Measurements from ENCODE around the gene ACSL5. TPM values are rescaled to one million over a fixed set of nuclear protein-coding genes. Genes with fewer than 3 reads are reported as not detected.
"Not testable (repeated sequence)": the region's sequence is repeated elsewhere in the genome, so short reads cannot be mapped to it uniquely, and the experiment has no call there.

ACSL5 gene
- total and polyA plus RNA-seq, 3 donors from 2014 or later, result 10.1 to 20.1 (median 11.4) TPM

DNA sequence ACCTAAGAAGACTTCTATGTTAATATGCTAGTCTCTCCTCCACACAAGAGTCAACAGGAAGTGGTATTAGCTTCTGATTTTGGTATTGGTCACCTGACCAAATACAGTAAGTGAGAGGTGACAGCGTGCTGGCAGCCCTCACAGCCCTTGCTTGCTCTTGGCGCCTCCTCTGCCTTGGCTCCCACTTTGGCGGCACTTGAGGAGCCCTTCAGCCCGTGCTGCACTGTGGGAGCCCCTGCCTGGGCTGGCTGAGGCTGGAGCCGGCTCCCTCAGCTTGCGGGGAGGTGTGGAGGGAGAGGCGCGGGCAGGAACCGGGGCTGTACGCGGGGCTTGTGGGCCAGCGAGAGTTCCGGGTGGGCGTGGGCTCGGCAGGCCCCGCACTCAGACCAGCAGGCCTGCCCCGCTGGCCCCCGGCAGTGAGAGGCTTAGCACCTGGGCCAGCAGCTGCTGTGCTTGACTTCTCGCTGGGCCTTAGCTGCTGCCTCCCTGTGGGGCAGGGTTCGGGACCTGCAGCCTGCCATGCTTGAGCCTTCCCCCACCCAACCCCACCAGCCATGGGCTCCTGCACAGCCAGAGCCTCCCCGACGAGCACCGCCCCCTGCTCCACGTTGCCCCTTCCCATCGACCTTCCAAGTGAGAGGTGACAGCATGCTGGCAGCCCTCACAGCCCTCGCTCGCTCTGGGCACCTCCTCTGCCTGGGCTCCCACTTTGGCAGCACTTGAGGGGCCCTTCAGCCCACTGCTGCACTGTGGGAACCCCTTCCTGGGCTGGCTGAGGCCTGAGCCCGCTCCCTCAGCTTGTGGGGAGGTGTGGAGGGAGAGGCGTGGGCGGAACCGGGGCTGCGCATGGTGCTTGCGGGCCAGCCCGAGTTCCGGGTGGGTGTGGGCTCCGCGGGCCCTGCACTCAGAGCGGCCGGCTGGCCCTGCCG lies 4.2 kb upstream of the ACSL5 start:
- no peaks in the 10 kb centered on the region for H3K4me1 ChIP-seq
- H3K4me3 ChIP-seq, result peak overlapping the region in 1 of 2 donors; percentile 27
- H3K36me3 ChIP-seq (ENCODE audit: low read depth, missing control alignments), result no peaks in the 10 kb centered on the region
- TF ChIP-seq POLR2A (IDR thresholded peaks at IDR 0.05), result no peak
- TF ChIP-seq, protein P1, sequence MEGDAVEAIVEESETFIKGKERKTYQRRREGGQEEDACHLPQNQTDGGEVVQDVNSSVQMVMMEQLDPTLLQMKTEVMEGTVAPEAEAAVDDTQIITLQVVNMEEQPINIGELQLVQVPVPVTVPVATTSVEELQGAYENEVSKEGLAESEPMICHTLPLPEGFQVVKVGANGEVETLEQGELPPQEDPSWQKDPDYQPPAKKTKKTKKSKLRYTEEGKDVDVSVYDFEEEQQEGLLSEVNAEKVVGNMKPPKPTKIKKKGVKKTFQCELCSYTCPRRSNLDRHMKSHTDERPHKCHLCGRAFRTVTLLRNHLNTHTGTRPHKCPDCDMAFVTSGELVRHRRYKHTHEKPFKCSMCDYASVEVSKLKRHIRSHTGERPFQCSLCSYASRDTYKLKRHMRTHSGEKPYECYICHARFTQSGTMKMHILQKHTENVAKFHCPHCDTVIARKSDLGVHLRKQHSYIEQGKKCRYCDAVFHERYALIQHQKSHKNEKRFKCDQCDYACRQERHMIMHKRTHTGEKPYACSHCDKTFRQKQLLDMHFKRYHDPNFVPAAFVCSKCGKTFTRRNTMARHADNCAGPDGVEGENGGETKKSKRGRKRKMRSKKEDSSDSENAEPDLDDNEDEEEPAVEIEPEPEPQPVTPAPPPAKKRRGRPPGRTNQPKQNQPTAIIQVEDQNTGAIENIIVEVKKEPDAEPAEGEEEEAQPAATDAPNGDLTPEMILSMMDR (IDR thresholded peaks at IDR 0.05), result no peak
- intact Hi-C loops (cut with DNase I; ENCODE audit: low total_unique reads), result no loop called here
- no peak overlapping the region for H3K27ac ChIP-seq
- H3K9me3 ChIP-seq, result no peaks in the 10 kb centered on the region
- H3K27me3 ChIP-seq, result no peaks in the 10 kb centered on the region
- 71 to 79% methylated on average over 6 to 34 of the region's 40 CpGs for WGBS, 2 donors
- no peak for DNase-seq

DNA sequence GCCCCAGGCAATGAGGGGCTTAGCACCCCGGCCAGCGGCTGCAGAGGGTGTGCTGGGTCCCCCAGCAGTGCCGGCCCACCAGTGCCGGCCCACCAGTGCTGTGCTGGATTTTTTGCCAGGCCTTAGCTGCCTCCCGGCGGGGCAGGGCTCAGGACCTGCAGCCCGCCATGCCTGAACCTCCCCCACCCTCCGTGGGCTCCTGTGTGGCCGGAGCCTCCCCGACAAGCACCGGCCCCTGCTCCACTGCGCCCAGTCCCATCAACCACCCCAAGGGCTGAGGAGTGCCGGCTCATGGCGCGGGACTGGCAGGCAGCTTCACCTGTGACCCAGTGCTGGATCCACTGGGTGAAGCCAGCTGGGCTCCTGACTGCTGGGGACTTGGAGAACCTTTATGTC lies 3.5 kb upstream of the ACSL5 start:
- Histone ChIP-seq H3K27me3 (no peaks in the 10 kb centered on the region), H3K27ac (no peak overlapping the region), H3K4me3 (peak overlapping the region in 1 of 2 donors; percentile 27), H3K9me3 (no peaks in the 10 kb centered on the region), H3K36me3 (ENCODE audit: low read depth, missing control alignments) (no peaks in the 10 kb centered on the region), H3K4me1 (no peaks in the 10 kb centered on the region)
- intact Hi-C loops (cut with DNase I; ENCODE audit: low total_unique reads), result no loop called here
- no peak for TF ChIP-seq POLR2A (IDR thresholded peaks at IDR 0.05)
- TF ChIP-seq, protein P1 (IDR thresholded peaks at IDR 0.05), result no peak
- WGBS, 2 donors, result 78% methylated on average over 9 of the region's 15 CpGs; no CpG with 5 or more reads in 1 of the 2 donors
- DNase-seq, result no peak

DNA sequence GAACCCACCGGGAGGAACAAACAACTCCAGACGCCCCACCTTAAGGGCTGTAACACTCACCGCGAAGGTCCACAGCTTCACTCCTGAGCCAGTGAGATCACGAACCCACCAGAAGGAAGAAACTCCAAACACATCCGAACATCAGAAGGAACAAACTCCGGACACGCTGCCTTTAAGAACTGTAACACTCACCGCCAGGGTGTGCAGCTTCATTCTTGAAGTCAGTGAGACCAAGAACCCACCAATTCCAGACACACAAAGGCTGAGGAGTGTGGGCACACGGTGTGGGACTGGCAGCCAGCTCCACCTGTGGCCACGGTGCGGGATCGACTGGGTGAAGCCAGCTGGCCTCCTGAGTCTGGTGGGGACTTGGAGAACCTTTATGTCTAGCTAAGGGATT lies 2.6 kb upstream of the ACSL5 start:
- H3K27ac ChIP-seq; DNase-seq; H3K4me3 ChIP-seq; H3K9me3 ChIP-seq; H3K36me3 ChIP-seq (ENCODE audit: low read depth, missing control alignments); intact Hi-C loops (cut with DNase I; ENCODE audit: low total_unique reads); H3K4me1 ChIP-seq; H3K27me3 ChIP-seq: not testable (repeated sequence)
- 89 to 95% methylated on average over 9 to 13 of the region's 13 CpGs for WGBS, 2 donors

DNA sequence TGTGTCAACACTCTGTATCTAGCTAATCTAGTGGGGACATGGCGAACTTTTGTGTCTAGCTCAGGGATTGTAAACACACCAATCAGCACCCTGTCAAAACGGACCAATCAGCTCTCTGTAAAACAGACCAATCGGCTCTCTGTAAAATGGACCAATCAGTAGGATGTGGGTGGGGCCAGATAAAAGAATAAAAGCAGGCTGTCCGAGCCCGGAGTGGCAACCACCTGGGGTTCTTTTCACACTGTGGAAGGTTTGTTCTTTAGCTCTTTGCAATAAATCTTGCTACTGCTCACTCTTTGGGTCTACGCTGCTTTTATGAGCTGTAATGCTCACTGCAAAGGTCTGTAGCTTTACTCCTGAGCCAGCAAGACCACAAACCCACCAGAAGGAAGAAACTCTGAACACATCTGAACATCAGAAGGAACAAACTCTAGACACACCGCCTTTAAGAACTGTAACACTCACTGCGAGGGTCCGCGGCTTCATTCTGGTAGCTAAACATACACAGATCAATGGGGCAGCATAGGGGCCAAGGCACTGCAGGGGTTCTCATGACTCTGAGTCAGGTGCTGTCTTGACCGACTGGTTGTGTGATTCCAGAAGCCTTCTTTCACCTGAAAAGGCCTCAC lies 1.6 kb upstream of the ACSL5 start:
- H3K27ac ChIP-seq; H3K27me3 ChIP-seq; H3K9me3 ChIP-seq; H3K4me1 ChIP-seq; H3K36me3 ChIP-seq (ENCODE audit: low read depth, missing control alignments); intact Hi-C loops (cut with DNase I; ENCODE audit: low total_unique reads); DNase-seq; H3K4me3 ChIP-seq: not testable (repeated sequence)
- 82 to 94% methylated on average over 11 of the region's 11 CpGs for WGBS, 2 donors

DNA sequence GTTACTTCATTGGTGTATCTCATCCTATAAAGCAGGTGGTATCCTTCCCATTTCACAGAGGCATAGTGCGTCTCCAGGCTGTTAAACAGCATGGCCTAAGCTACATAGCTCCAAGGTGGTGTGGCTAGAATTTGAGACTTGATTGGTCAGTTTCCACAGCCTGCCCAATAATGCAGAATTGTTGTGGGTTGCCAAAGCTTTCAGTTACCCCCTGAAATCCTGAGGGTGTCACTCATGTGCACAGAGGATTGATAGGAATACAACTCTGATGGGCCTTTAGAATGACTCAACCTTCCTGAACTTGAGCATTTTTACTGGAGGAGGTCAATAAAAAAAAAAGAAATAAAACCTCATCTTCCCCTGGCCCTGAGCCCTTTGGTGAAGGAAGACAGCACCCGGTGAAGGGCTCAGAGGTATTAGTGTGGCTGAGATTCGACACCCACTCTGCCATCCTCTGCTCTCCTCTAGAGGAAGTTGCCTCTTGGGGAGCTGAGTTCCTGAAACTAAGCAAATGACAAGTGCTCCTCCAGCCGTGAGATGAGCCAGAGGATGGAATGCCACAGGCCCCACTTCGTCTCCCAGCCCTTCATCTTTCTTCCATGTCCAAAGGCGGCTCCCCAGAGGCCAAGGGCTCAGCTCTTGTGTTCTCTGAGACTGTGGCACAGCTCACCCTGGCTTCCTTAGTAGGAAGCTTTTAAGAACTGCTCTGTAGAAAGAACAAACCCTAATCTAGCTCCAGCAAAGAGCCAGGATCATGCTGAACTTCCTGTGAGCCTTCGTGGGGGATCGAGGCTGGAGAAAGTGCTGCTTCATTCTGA lies 1.0 kb downstream of the ACSL5 start:
- intact Hi-C loops (cut with DNase I; ENCODE audit: low total_unique reads), result no loop called here
- Histone ChIP-seq H3K36me3 (ENCODE audit: low read depth, missing control alignments) (no peaks in the 10 kb centered on the region), H3K4me1 (no peaks in the 10 kb centered on the region), H3K27ac (peak overlapping the region; percentile 78 to 80), H3K27me3 (no peaks in the 10 kb centered on the region), H3K4me3 (peak overlapping the region in 1 of 2 donors; percentile 53), H3K9me3 (no peaks in the 10 kb centered on the region)
- DNase-seq, result no peak
- no peak for TF ChIP-seq POLR2A (IDR thresholded peaks at IDR 0.05)
- TF ChIP-seq, protein P1 (IDR thresholded peaks at IDR 0.05), result no peak
- WGBS, 2 donors, result 60 to 68% methylated on average over 8 of the region's 8 CpGs

Measured in testis (tissue), 3 donors.